ENCODE data around the gene SERPINA1.

DNA sequence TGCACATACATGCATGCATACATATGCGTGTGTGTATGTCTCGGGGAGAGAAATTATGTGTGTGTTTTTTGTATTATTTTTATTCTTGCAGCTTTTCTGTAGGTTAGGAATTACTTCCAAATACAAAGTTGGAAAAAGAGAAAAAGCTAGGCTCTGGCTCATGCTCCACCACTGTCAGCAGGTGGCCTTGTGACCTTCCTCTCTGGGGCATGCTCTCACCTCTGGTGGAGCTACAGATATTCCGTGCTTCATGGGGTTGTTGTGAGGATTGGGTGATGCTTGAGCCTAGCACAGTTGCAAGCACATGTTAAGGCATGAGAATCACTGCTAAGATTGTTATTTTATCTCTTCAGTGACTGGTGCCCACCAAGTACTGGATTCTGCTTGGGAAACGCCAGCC lies 58.5 kb downstream of the SERPINA1 start:
- TF ChIP-seq EGR1 (IDR thresholded peaks at IDR 0.05; ENCODE audit: low read depth) (no peak), CEBPB (IDR thresholded peaks at IDR 0.05; ENCODE audit: low read depth) (no peak), CTCF (IDR thresholded peaks at IDR 0.05 in 2 of 3, conservative IDR thresholded peaks at IDR 0.05 in 1 of 3; ENCODE audit: borderline replicate concordance in 1 of 3, insufficient read depth in 1 of 3, low read depth in 2 of 3, low read length in 2 of 3) (no peak), REST (IDR thresholded peaks at IDR 0.05; ENCODE audit: low read depth) (no peak), POLR2A (IDR thresholded peaks at IDR 0.05; ENCODE audit: borderline replicate concordance, extremely low read depth, insufficient read depth, insufficient read length) (no peak), POLR2AphosphoS5 (IDR thresholded peaks at IDR 0.05; ENCODE audit: low read depth, low read length) (no peak), RAD21 (IDR thresholded peaks at IDR 0.05; ENCODE audit: low read depth) (no peak), EZH2phosphoT487 (IDR thresholded peaks at IDR 0.05; ENCODE audit: borderline replicate concordance) (no peak), FOSL1 (IDR thresholded peaks at IDR 0.05; ENCODE audit: low read depth) (no peak), YY1 (IDR thresholded peaks at IDR 0.05; ENCODE audit: extremely low read depth, insufficient replicate concordance, low read depth, low read length) (no peak), ZNF274 (IDR thresholded peaks at IDR 0.05; ENCODE audit: low read depth, low read length) (no peak), EZH2 (IDR thresholded peaks at IDR 0.05) (no peak), SIN3A (IDR thresholded peaks at IDR 0.05; ENCODE audit: low read depth) (no peak)
- TF ChIP-seq, protein P1, sequence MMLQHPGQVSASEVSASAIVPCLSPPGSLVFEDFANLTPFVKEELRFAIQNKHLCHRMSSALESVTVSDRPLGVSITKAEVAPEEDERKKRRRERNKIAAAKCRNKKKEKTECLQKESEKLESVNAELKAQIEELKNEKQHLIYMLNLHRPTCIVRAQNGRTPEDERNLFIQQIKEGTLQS (IDR thresholded peaks at IDR 0.05): no peak

Data from HCT116 (cell line).